Liver (tissue), 9 donors: ENCODE measurements around the gene LPAR2. TPM values are rescaled to one million over a fixed set of nuclear protein-coding genes. Genes with fewer than 3 reads are reported as not detected.

Source experiments
- DNase-seq: peaks from one replicate; pipeline ENCODE4 v3.0.0-alpha.2; 2017; ENCODE audit warnings: low spot score
- H3K27ac ChIP-seq, 2 donors: one replicate each; pipeline ENCODE4 v1.7.0; 2013; ENCODE audit warnings: inconsistent platforms in 2 of 2, low read length in 2 of 2, control low read depth in 1 of 2, low read depth in 1 of 2, mild to moderate bottlenecking in 1 of 2
- H3K27me3 ChIP-seq, 4 donors: one replicate each; pipeline versions ENCODE4 v1.6.1 to v1.7.0; 2013; ENCODE audit warnings: low read length in 3 of 4, inconsistent platforms in 1 of 4, mild to moderate bottlenecking in 1 of 4, moderate library complexity in 1 of 4; ENCODE audit not compliant: control insufficient read depth in 4 of 4, insufficient read depth in 4 of 4
- H3K36me3 ChIP-seq, 4 donors: one replicate each; pipeline versions ENCODE4 v1.6.1 to v1.7.0; 2013; ENCODE audit warnings: low read length in 3 of 4, mild to moderate bottlenecking in 3 of 4, low read depth in 1 of 4, moderate library complexity in 1 of 4; ENCODE audit not compliant: control insufficient read depth in 4 of 4, insufficient read depth in 3 of 4
- H3K4me1 ChIP-seq, 4 donors: one replicate each; pipeline versions ENCODE4 v1.6.1 to v1.7.0; 2013; ENCODE audit warnings: low read length in 3 of 4, mild to moderate bottlenecking in 3 of 4, moderate library complexity in 1 of 4; ENCODE audit not compliant: control insufficient read depth in 4 of 4, insufficient read depth in 4 of 4
- H3K4me3 ChIP-seq, 3 donors: one replicate each; pipeline versions ENCODE4 v1.6.1 to v1.7.0; 2013; ENCODE audit warnings: low read length in 3 of 3, control low read depth in 1 of 3, low read depth in 1 of 3, mild to moderate bottlenecking in 1 of 3
- H3K9ac ChIP-seq, 2 donors: one replicate each; pipeline ENCODE4 v1.7.0; 2013; ENCODE audit warnings: low read length in 2 of 2, mild to moderate bottlenecking in 2 of 2, moderate library complexity in 2 of 2, control low read depth in 1 of 2, low read depth in 1 of 2
- H3K9me3 ChIP-seq, 4 donors: one replicate each; pipeline versions ENCODE4 v1.6.1 to v1.7.0; 2013; ENCODE audit warnings: low read length in 3 of 4; ENCODE audit not compliant: control insufficient read depth in 4 of 4
- ATF3 ChIP-seq: IDR thresholded peaks from 2 replicates; pipeline ENCODE4 v1.6.1; 2016; ENCODE audit warnings: antibody characterized with exemption
- CTCF ChIP-seq: fragments of 150-350 bp; IDR thresholded peaks from 2 replicates; pipeline ENCODE4 v1.5.1; 2017; ENCODE audit warnings: improper control_type of control experiment, low read depth, low read length; ENCODE audit not compliant: missing input control
- EGR1 ChIP-seq, 2 donors: IDR thresholded peaks; 2 replicates each; pipeline ENCODE4 v1.6.1; 2016 to 2018; ENCODE audit warnings: antibody characterized with exemption in 2 of 2, low read depth in 2 of 2
- FOXA1 ChIP-seq: IDR thresholded peaks from 2 replicates; pipeline ENCODE4 v1.6.1; 2016; ENCODE audit warnings: antibody characterized with exemption
- FOXA2 ChIP-seq: IDR thresholded peaks from 2 replicates; pipeline ENCODE4 v1.6.1; 2016; ENCODE audit warnings: antibody characterized with exemption
- GABPA ChIP-seq, 2 donors: IDR thresholded peaks in 1 of 2; conservative IDR thresholded peaks in 1 of 2; 2 replicates each; pipeline ENCODE4 v1.6.1; 2016; ENCODE audit warnings: antibody characterized with exemption in 2 of 2, mild to moderate bottlenecking in 1 of 2, moderate library complexity in 1 of 2
- HNF4A ChIP-seq, 2 donors: conservative IDR thresholded peaks; 2 replicates each; pipeline ENCODE4 v1.6.1; 2016; ENCODE audit warnings: antibody characterized with exemption in 2 of 2, mild to moderate bottlenecking in 2 of 2
- HNF4G ChIP-seq: IDR thresholded peaks from 2 replicates; pipeline ENCODE4 v1.6.1; 2016; ENCODE audit warnings: antibody characterized with exemption
- JUND ChIP-seq, 2 donors: IDR thresholded peaks; 2 replicates each; pipeline ENCODE4 v1.6.1; 2016; ENCODE audit warnings: antibody characterized with exemption in 2 of 2
- MAX ChIP-seq: IDR thresholded peaks from 2 replicates; pipeline ENCODE4 v1.6.1; 2016; ENCODE audit warnings: antibody characterized with exemption
- NR2F2 ChIP-seq: IDR thresholded peaks from 2 replicates; pipeline ENCODE4 v1.6.1; 2016; ENCODE audit warnings: antibody characterized with exemption
- RAD21 ChIP-seq, 2 donors: IDR thresholded peaks; 2 replicates each; pipeline ENCODE4 v1.6.1; 2016; ENCODE audit warnings: antibody characterized with exemption in 2 of 2, mild to moderate bottlenecking in 2 of 2
- REST ChIP-seq: IDR thresholded peaks from 2 replicates; pipeline ENCODE4 v1.6.1; 2016; ENCODE audit warnings: antibody characterized with exemption, mild to moderate bottlenecking
- RXRA ChIP-seq, 2 donors: IDR thresholded peaks; 2 replicates each; pipeline ENCODE4 v1.6.1; 2017 to 2018; ENCODE audit warnings: antibody characterized with exemption in 2 of 2, mild to moderate bottlenecking in 1 of 2
- SP1 ChIP-seq: IDR thresholded peaks from 2 replicates; pipeline ENCODE4 v1.6.1; 2018; ENCODE audit warnings: antibody characterized with exemption, mild to moderate bottlenecking
- TAF1 ChIP-seq: conservative IDR thresholded peaks from 2 replicates; pipeline ENCODE4 v1.6.1; 2016; ENCODE audit warnings: antibody characterized with exemption, mild to moderate bottlenecking
- YY1 ChIP-seq: IDR thresholded peaks from 2 replicates; pipeline ENCODE4 v1.6.1; 2016; ENCODE audit warnings: antibody characterized with exemption, mild to moderate bottlenecking
- ZBTB33 ChIP-seq: IDR thresholded peaks from 2 replicates; pipeline ENCODE4 v1.6.1; 2016; ENCODE audit warnings: antibody characterized with exemption
- WGBS: extraction: QIAGEN DNeasy Blood & Tissue Kit; methylation state at CpG from one replicate; pipeline ENCODE4 v1.1.7; 2013; 5-methylcytosine and 5-hydroxymethylcytosine counted together
- polyA plus RNA-seq, 2 donors: library from polyadenylated mRNA; stranded (reverse) in 1 of 2; unstranded in 1 of 2; fragments of 200-250 nt in 1 of 2; fragments of >200 nt in 1 of 2; fragmentation: Nextera tagmentation in 1 of 2; extraction: Ambion mirVana in 1 of 2; gene quantifications; one replicate each; pipeline versions ENCODE4 v1.2.1 to v1.2.3, GENCODE V29; 2013 to 2015
- total RNA-seq, 2 donors: library from RNA; depleted of rRNA; stranded (reverse); fragments of >200 nt; gene quantifications; one replicate each; pipeline ENCODE4 v1.2.3, GENCODE V29; 2014
- donor health status: healthy.
- donor health status: healthy.
- donor health status: healthy.
- donor health status: healthy.
- donor health status: healthy.

The LPAR2 gene
- total and polyA plus RNA-seq, 4 donors, result 1.0 to 3.4 (median 1.2) TPM

- no peak for DNase-seq
- Histone ChIP-seq H3K27me3 (peaks cover 0 to 2% (median 0%) of the 10 kb centered on the region in 4 donors), H3K36me3 (peaks cover 0 to 8% (median 5%) of the 10 kb centered on the region in 4 donors), H3K9ac (no peak overlapping the region), H3K27ac (no peak overlapping the region), H3K4me1 (peaks cover 0 to 8% (median 3%) of the 10 kb centered on the region in 4 donors), H3K4me3 (no peak overlapping the region), H3K9me3 (no peaks in the 10 kb centered on the region)
- WGBS, result 99% methylated on average over 11 of the region's 11 CpGs
- TF ChIP-seq YY1 (no peak), FOXA2 (no peak), CTCF (no peak), ATF3 (no peak), NR2F2 (no peak), TAF1 (no peak), RXRA (IDR thresholded peaks at IDR 0.05) (no peak), ZBTB33 (no peak), MAX (no peak), FOXA1 (no peak), SP1 (no peak), HNF4G (no peak), HNF4A (conservative IDR thresholded peaks at IDR 0.05) (no peak), EGR1 (IDR thresholded peaks at IDR 0.05; ENCODE audit: low read depth in 2 of 2) (no peak), REST (no peak)
Measured at GRCh38 chr19:19630062-19630414, 2.0 kb upstream of the LPAR2 start.

- TF ChIP-seq REST (no peak), JUND (IDR thresholded peaks at IDR 0.05) (no peak), HNF4G (no peak), GABPA (IDR thresholded peaks at IDR 0.05 in 1 of 2, conservative IDR thresholded peaks at IDR 0.05 in 1 of 2) (no peak), MAX (no peak), TAF1 (no peak), HNF4A (conservative IDR thresholded peaks at IDR 0.05) (no peak), YY1 (no peak), RAD21 (IDR thresholded peaks at IDR 0.05) (no peak), ATF3 (no peak), EGR1 (IDR thresholded peaks at IDR 0.05; ENCODE audit: low read depth in 2 of 2) (no peak), NR2F2 (no peak), FOXA1 (no peak), RXRA (IDR thresholded peaks at IDR 0.05) (no peak), SP1 (no peak)
- peak overlapping the region in 1 of 2 donors; percentile 28 for H3K27ac ChIP-seq
- H3K4me1 ChIP-seq, result peaks cover 0 to 8% (median 3%) of the 10 kb centered on the region in 4 donors
- WGBS, result 16% methylated on average over 51 of the region's 51 CpGs
- no peak overlapping the region for H3K9ac ChIP-seq
- peak overlapping the region in 1 of 3 donors; percentile 44 for H3K4me3 ChIP-seq
- H3K27me3 ChIP-seq, result peaks cover 0 to 2% (median 0%) of the 10 kb centered on the region in 4 donors
- H3K36me3 ChIP-seq, result peaks cover 0 to 3% (median 0%) of the 10 kb centered on the region in 4 donors
- H3K9me3 ChIP-seq, result no peaks in the 10 kb centered on the region
- DNase-seq, result no peak
Measured at GRCh38 chr19:19628501-19629134, 598 bp upstream of the LPAR2 start.
